Measurements from ENCODE around the gene MAN2B2. TPM values are rescaled to one million over a fixed set of nuclear protein-coding genes. Genes with fewer than 3 reads are reported as not detected.

MAN2B2 gene
- total RNA-seq, 1 donor from 2014 or later: 41.5 TPM

GRCh38 chr4:6591313-6591712, 16.3 kb downstream of the MAN2B2 start:
- ATAC-seq (no peak), DNase-seq (ENCODE audit: low spot score) (no peak)

GRCh38 chr4:6591781-6592180, 16.8 kb downstream of the MAN2B2 start:
- ATAC-seq: no peak
- no peak for DNase-seq (ENCODE audit: low spot score)

GRCh38 chr4:6592804-6593563, 18.0 kb downstream of the MAN2B2 start:
- DNase-seq (ENCODE audit: low spot score) (no peak), ATAC-seq (no peak)

GRCh38 chr4:6594341-6594740, 19.4 kb downstream of the MAN2B2 start:
- ATAC-seq (no peak), DNase-seq (ENCODE audit: low spot score) (no peak)

- DNase-seq (ENCODE audit: low spot score) (no peak), ATAC-seq (no peak)
Observed at GRCh38 chr4:6594826-6595355, 19.9 kb downstream of the MAN2B2 start.

GRCh38 chr4:6595897-6596537, 21.0 kb downstream of the MAN2B2 start:
- DNase-seq (ENCODE audit: low spot score): no peak

GRCh38 chr4:6596948-6597347, 22.0 kb downstream of the MAN2B2 start:
- ATAC-seq: no peak
- DNase-seq (ENCODE audit: low spot score): no peak

More at GRCh38 chr4:6595897-6596537, 21.0 kb downstream of the MAN2B2 start:
- ATAC-seq: no peak

- ATAC-seq (no peak), DNase-seq (ENCODE audit: low spot score) (no peak)
Observed at GRCh38 chr4:6598127-6598526, 23.1 kb downstream of the MAN2B2 start.

GRCh38 chr4:6598641-6599040, 23.7 kb downstream of the MAN2B2 start:
- no peak for DNase-seq (ENCODE audit: low spot score)
- ATAC-seq: no peak

GRCh38 chr4:6601661-6602250, 26.8 kb downstream of the MAN2B2 start:
- no peak for ATAC-seq
- no peak for DNase-seq (ENCODE audit: low spot score)

- DNase-seq (ENCODE audit: low spot score): no peak
- no peak for ATAC-seq
Observed at GRCh38 chr4:6602289-6602688, 27.3 kb downstream of the MAN2B2 start.

- ATAC-seq: no peak
- no peak for DNase-seq (ENCODE audit: low spot score)
Observed at GRCh38 chr4:6603128-6603527, 28.1 kb downstream of the MAN2B2 start.

- no peak for ATAC-seq
Observed at GRCh38 chr4:6605114-6605513, 30.1 kb downstream of the MAN2B2 start.

GRCh38 chr4:6605605-6606004, 30.6 kb downstream of the MAN2B2 start:
- no peak for ATAC-seq
- no peak for DNase-seq (ENCODE audit: low spot score)

More at GRCh38 chr4:6605114-6605513, 30.1 kb downstream of the MAN2B2 start:
- no peak for DNase-seq (ENCODE audit: low spot score)

GRCh38 chr4:6606465-6607235, 31.7 kb downstream of the MAN2B2 start:
- no peak for DNase-seq (ENCODE audit: low spot score)

GRCh38 chr4:6607368-6608055, 32.5 kb downstream of the MAN2B2 start:
- no peak for DNase-seq (ENCODE audit: low spot score)
- no peak for ATAC-seq

More at GRCh38 chr4:6606465-6607235, 31.7 kb downstream of the MAN2B2 start:
- ATAC-seq: no peak

- ATAC-seq: peak; percentile 12
- no peak for DNase-seq (ENCODE audit: low spot score)
Observed at GRCh38 chr4:6608758-6609414, 33.9 kb downstream of the MAN2B2 start.

- no peak for DNase-seq (ENCODE audit: low spot score)
- no peak for ATAC-seq
Observed at GRCh38 chr4:6609415-6610079, 34.6 kb downstream of the MAN2B2 start.

GRCh38 chr4:6610856-6611430, 36.0 kb downstream of the MAN2B2 start:
- ATAC-seq: no peak
- DNase-seq (ENCODE audit: low spot score): no peak

All from left lobe of liver (tissue), 2 donors.